GM21576 (cell line): ENCODE data around the gene SDCBP2.
"Not testable (repeated sequence)": the region's sequence is repeated elsewhere in the genome, so short reads cannot be mapped to it uniquely, and the experiment has no call there.

Source experiments
- ATAC-seq: cut with Tn5 transposase; IDR thresholded peaks from one replicate; pipeline ENCODE4 v1.9.1; 2021; ENCODE audit warnings: mild to moderate bottlenecking, moderate library complexity; ENCODE audit not compliant: unreplicated experiment

Gene SDCBP2

DNA sequence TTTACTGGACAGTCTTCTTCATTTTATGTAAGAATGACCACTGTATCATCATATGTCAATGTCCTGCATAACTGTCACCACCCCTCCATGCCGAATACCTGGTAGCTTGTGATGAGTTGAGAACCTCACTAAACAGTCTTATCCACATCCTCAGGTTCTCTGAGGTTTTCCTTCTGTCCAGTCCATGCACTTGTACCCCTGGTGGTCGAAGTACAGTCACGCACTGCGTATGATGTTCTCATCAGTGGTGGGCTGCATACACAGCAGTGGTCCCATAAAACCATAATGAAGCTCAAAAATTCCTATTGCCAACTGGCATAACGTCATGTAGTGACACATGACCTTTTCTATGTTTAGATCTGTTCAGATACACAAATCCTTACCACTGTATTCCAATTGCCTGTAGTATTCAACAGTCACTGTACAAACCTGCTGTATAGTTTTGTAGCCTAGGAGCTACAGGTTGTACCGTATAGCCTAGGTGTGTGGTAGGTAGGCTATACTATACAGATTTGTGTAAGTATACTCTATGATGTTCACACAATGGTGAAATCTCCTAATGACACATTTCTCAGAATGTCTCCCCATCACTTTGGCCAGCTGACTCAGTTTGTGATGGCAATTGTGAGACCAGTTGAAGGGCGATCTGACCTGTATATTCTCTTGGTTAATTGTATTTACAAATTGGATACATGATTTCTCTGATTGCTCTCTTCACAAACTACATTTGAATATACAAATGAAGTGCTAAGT, 31.3 kb upstream of the SDCBP2 start:
- no peak for ATAC-seq

GRCh38 chr20:1357921-1358671, 29.2 kb upstream of the SDCBP2 start:
- ATAC-seq = no peak

DNA sequence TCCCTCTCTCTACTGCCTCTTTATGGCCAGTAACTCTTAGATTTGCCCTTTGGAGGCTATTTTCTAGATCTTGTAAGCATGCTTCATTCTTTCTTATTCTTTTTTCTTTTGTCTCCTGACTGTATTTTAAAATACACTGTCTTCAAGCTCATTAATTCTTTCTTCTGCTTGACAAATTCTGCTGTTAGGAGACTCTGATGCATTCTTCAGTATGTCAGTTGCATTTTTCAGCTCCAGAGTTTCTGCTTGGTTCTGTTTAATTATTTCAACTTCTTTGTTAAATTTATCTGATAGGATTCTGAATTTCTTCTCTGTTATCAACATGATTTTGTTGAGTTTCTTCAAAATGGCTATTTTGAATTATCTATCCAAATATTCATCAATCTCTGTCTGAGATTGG, 25.0 kb upstream of the SDCBP2 start:
- ATAC-seq = no peak

GRCh38 chr20:1346315-1346969, 17.5 kb upstream of the SDCBP2 start:
- no peak for ATAC-seq

DNA sequence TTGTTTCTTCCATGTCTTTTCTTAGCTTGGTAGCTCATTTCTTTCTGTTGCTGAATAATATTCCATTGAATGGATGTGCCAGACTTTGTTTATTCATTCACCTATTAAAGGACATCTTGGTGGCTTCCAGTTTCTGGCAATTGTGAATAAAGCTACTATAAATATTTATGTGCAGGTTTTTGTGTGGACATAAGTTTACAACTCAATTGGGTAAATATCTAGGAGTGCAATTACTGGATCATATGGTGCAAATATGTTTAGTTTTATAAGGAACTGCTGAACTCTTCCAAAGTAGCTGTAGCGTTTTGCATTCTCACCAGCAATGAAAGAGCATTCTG, 16.8 kb upstream of the SDCBP2 start:
- no peak for ATAC-seq

DNA sequence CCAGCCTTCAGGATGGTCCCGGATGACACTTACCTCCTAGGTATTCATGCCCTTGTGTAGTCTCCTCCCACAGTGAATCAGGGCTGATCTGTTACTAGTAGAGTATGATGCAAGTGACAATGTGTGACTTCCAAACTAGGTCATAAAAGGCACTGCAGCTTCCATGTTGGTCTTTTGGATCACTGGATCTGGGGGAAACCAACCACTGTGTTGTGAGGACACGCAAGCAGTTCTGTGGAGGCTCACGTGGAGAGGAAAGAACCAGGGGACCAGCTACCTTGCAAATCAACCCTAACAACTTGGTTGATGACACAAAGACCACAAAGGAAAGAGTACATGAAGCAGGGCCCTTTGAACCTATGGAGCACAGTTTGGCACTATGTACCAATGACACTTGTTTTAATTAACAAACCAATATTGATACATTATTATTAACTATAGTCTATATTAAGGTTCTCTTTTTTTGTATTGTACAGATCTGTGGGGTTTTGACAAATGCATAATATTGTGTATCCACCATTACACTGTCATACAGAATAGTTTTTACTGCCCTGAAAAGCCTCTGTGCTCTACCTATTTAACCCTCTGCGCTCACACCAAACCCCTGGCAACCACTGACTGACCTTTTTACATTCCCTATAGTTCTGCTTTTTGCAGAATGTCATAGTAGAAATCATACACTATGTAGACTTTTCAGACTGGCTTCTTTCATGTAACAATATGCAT, 16.3 kb upstream of the SDCBP2 start:
- ATAC-seq = no peak

- ATAC-seq = not testable (repeated sequence)
Measured at GRCh38 chr20:1343446-1344124, 14.6 kb upstream of the SDCBP2 start.

DNA sequence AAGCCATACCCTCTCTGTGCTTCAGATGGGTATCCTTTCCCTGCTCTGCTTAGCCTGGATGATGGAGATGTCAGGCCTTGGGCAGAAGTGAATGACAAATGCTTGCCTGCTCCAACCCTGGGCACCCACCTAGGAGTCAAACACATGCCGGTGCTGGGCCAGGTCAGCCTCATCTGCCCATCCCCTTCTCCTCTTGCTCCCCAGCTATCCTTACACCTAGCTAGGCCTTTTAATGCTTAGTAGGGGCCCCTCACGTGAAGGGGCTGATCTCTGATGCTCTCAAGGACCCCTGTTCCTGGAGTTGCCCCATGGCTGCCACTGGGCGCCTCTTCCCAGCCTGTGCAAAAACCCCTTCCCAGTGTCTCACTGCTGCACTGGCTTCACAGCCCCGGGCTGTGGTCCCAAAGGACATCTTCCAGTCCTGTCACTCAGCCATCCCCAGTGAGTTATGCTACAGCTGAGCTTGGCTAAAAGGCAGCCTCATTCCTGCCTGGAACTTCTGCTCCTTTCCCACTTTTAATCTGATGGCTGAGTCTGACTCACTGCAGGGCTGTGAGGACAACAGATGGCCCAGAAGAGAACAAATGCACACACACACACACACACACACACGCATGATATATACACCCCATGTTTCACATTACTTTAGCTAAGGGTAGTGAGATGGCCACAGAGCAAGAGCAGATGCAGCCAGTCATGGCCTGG, 12.8 kb upstream of the SDCBP2 start:
- no peak for ATAC-seq

- no peak for ATAC-seq
Measured at GRCh38 chr20:1338801-1339200, 9.9 kb upstream of the SDCBP2 start.

- ATAC-seq = no peak
Measured at GRCh38 chr20:1338096-1338495, 9.2 kb upstream of the SDCBP2 start.

GRCh38 chr20:1337441-1337840, 8.5 kb upstream of the SDCBP2 start:
- no peak for ATAC-seq

- no peak for ATAC-seq
Measured at GRCh38 chr20:1336699-1337367, 7.9 kb upstream of the SDCBP2 start.

DNA sequence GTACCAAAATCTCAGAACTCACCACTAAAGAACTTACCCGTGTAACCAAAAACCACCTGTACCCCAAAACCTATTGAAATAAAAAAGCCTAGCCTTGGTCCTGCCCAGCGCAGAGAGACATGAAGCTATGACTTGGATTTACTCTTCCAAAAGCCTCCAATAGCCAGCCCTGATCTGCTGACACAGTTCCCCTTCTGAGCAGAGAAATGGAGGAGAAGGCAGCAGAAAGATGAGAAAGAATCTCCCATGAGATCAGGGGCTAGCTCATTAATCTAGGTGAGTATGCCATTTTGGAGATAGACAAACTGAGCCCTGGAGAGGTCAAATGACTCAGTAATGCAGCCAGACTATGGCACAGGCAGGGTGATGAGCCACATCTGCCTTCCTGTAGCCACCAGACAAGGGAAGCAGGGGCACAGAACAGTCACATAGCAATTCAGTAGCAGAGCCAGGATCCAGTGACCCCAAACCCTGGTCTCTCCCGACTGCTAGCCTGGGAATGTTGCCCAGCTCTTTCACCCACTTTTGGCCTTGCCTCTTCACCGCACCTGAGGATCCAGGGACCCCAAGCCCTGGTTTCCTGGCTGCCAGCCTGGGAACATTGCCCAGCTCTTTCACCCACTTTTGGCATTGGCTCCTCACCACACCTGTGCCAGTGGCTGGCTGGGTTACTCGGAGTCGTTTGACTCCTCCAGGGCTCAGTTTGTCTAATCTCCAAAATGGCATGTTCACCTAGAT, 7.2 kb upstream of the SDCBP2 start:
- no peak for ATAC-seq

DNA sequence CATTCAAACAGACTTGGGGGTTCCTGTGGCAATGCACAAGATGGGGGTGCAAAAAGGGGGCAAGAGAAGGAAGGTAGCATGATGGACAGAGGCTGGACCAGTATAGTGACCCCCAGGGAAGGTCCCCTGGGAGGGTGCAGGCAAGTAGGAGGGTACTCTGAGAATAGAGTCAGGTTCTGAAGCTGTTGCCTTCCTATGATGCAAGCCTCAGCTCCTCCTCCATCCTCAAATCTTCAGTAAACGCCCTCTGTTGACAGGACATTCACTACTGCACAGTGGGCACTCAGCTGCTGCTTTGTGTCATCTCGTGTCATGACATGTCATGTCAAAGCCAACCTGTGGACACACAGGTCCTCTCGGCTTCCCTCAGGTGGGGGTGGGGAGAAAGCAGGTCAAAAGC, 5.8 kb upstream of the SDCBP2 start:
- no peak for ATAC-seq

DNA sequence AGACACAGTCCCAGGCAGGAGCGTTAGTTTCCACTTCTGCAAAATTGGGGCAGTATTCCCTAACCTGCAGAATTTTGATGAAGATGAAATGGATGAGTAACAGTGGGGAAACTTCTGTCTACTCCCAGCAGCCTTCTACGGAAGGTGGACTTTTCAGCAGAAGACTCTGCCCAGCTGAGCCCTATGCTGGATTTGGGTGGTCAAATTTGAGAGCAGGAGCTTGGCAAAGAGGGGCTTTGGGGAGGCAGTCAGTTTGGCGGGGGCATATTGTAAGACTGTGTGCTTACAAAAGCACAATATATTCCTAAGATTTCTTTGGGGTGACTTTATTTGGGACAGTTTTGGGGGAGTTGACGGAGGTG, 5.4 kb upstream of the SDCBP2 start:
- ATAC-seq = no peak

GRCh38 chr20:1333462-1334369, 4.8 kb upstream of the SDCBP2 start:
- no peak for ATAC-seq

GRCh38 chr20:1332749-1333300, 3.9 kb upstream of the SDCBP2 start:
- no peak for ATAC-seq
